ENCODE data around the gene FKBP10.

- TF ChIP-seq CTCF (conservative IDR thresholded peaks at IDR 0.05), result no peak
- no peak for TF ChIP-seq EZH2 (IDR thresholded peaks at IDR 0.05; ENCODE audit: low read depth)
Observed at GRCh38 chr17:41868568-41868967, 55.8 kb downstream of the FKBP10 start.
